Kidney (tissue), 14 donors: ENCODE measurements around the gene SLC30A4. TPM values are rescaled to one million over a fixed set of nuclear protein-coding genes. Genes with fewer than 3 reads are reported as not detected.

ENCODE experiments used
- DNase-seq, 5 donors: peaks; one replicate each; pipeline ENCODE4 v3.0.0-alpha.2; 2013 to 2020
- FAIRE-seq: peaks from 2 replicates; lab custom pipeline; 2012; peaks lifted over from hg19 to GRCh38; lab: Jason Lieb, UNC
- H3K27ac ChIP-seq, 2 donors: one replicate each; pipeline ENCODE4 v1.7.0; 2013; ENCODE audit warnings: low read depth in 2 of 2, low read length in 2 of 2, inconsistent platforms in 1 of 2
- H3K27me3 ChIP-seq: one replicate; pipeline ENCODE4 v1.7.1; 2013; ENCODE audit warnings: low read length, inconsistent platforms; ENCODE audit not compliant: control insufficient read depth, insufficient read depth
- H3K36me3 ChIP-seq, 3 donors: one replicate each; pipeline versions ENCODE4 v1.7.0 to v1.7.1; 2013; ENCODE audit warnings: low read length in 3 of 3, control low read depth in 1 of 3, inconsistent platforms in 1 of 3; ENCODE audit not compliant: insufficient read depth in 3 of 3, control insufficient read depth in 2 of 3
- H3K4me1 ChIP-seq, 3 donors: one replicate each; pipeline versions ENCODE4 v1.7.0 to v1.7.1; 2013; ENCODE audit warnings: low read length in 3 of 3, inconsistent platforms in 1 of 3, low read depth in 1 of 3; ENCODE audit not compliant: control insufficient read depth in 2 of 3, insufficient read depth in 2 of 3
- H3K4me3 ChIP-seq, 3 donors: one replicate each; pipeline versions ENCODE4 v1.7.0 to v1.8.1; 2013; ENCODE audit warnings: low read length in 3 of 3, control low read depth in 1 of 3, inconsistent platforms in 1 of 3
- H3K9ac ChIP-seq, 3 donors: one replicate each; pipeline versions ENCODE4 v1.7.0 to v1.7.1; 2013; ENCODE audit warnings: low read length in 3 of 3, control low read depth in 1 of 3, inconsistent platforms in 1 of 3
- H3K9me3 ChIP-seq, 3 donors: one replicate each; pipeline versions ENCODE4 v1.7.0 to v1.7.1; 2013; ENCODE audit warnings: low read length in 3 of 3, control low read depth in 1 of 3, inconsistent platforms in 1 of 3; ENCODE audit not compliant: control insufficient read depth in 2 of 3, insufficient read depth in 1 of 3
- intact Hi-C: fragments of 100-400 bp; cut with DNase I; formaldehyde crosslinking; loops from one replicate; pipeline ENCODE4 v1.11.1; 2022
- polyA plus RNA-seq: library from polyadenylated mRNA; stranded (reverse); fragments of 350-450 nt; fragmentation: Illumina TruSeq; extraction: RNeasy Lipid Tissue Mini Kit (QIAGEN cat#74804); gene quantifications from one replicate; pipeline ENCODE4 v1.2.3, GENCODE V29; 2014; ENCODE audit warnings: low read depth, low replicate concordance; ENCODE audit not compliant: insufficient read depth
- total RNA-seq: library from RNA; stranded (reverse); fragmentation: NEBNext Ultra II Directional; extraction: Animal tissue kit (Norgen Biotek cat#: 25700); gene quantifications from one replicate; pipeline ENCODE4 v1.2.1, GENCODE V29; 2021
- TF ChIP-seq, protein P1 (sequence below): IDR thresholded peaks from 3 replicates; pipeline ENCODE4 v1.5.1; 2012; ENCODE audit warnings: mild to moderate bottlenecking, moderate library complexity, borderline replicate concordance; ENCODE audit not compliant: insufficient read depth; ENCODE audit errors: extremely low read depth
- donor health status: control.
- donor health status: control.
- donor health status: control.
- donor health status: control.
- donor health status: control.
- donor health status: DM: yes; HTN: yes; CAD: no.
- donor health status: Normal renal cell carcinoma (clear cell type).

The SLC30A4 gene
- total and polyA plus RNA-seq, 2 donors from 2014 or later, result 3.1 to 7.4 TPM

DNA sequence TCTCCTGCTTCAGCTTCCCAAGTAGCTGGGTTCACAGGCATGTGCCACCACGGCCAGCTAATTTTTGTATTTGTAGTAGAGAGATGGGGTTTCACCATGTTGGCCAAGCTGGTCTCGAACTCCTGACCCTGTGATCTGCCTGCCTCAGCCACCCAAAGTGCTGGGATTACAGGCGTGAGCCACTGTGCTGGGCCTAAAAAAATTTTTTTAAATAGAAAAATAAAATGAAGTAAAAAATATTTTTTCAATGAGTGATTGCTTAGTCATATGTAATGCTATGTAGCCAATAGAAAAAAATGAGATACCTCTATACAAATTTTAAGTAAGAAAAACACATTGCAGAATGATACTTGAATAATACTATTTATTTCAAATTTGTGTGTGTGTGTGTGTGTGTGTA lies 27.9 kb upstream of the SLC30A4 start:
- DNase-seq (no peak), FAIRE-seq (no peak)
- H3K9me3 ChIP-seq, result no peaks in the 10 kb centered on the region
- no peak overlapping the region for H3K27ac ChIP-seq
- intact Hi-C loops, result no loop called here
- H3K4me3 ChIP-seq, result no peak overlapping the region
- H3K9ac ChIP-seq, result no peak overlapping the region
- H3K27me3 ChIP-seq, result no peaks in the 10 kb centered on the region
- no peaks in the 10 kb centered on the region for H3K36me3 ChIP-seq
- H3K4me1 ChIP-seq, result no peaks in the 10 kb centered on the region
- TF ChIP-seq, protein P1, sequence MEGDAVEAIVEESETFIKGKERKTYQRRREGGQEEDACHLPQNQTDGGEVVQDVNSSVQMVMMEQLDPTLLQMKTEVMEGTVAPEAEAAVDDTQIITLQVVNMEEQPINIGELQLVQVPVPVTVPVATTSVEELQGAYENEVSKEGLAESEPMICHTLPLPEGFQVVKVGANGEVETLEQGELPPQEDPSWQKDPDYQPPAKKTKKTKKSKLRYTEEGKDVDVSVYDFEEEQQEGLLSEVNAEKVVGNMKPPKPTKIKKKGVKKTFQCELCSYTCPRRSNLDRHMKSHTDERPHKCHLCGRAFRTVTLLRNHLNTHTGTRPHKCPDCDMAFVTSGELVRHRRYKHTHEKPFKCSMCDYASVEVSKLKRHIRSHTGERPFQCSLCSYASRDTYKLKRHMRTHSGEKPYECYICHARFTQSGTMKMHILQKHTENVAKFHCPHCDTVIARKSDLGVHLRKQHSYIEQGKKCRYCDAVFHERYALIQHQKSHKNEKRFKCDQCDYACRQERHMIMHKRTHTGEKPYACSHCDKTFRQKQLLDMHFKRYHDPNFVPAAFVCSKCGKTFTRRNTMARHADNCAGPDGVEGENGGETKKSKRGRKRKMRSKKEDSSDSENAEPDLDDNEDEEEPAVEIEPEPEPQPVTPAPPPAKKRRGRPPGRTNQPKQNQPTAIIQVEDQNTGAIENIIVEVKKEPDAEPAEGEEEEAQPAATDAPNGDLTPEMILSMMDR, result no peak

DNA sequence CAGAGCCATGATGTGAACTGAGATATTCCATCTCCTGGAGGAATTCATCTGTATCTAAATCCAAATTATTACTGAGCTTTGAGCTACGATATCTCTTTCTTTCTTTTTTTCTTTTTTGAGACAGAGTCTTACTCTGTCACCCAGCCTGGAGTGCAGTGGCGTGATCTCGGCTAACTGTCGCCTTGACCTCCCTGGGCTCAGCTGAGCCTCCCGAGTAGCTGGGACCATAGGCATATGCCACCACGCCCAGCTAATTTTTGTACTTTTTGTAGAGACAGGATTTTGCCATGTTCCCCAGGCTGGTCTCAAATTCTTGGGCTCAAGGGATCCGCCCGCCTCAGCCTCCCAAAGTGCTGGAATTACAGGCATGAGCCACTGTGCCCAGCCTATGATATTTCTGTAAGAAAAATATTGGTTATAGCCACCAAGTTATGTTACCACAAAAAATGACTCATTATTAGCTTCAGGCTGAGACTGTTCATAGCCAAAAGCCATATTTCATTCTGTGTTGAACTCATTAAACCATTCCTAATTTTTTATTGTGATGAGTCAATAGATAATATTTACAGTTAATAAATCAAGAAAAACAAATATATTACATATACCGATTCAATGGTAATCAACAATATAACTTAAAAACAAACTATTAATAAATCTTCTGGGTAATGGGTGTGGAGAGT lies 27.1 kb upstream of the SLC30A4 start:
- H3K36me3 ChIP-seq, result no peaks in the 10 kb centered on the region
- no peaks in the 10 kb centered on the region for H3K4me1 ChIP-seq
- DNase-seq (no peak), FAIRE-seq (no peak)
- no peak overlapping the region for H3K9ac ChIP-seq
- H3K27me3 ChIP-seq, result no peaks in the 10 kb centered on the region
- no peak overlapping the region for H3K27ac ChIP-seq
- intact Hi-C loops, result no loop called here
- no peaks in the 10 kb centered on the region for H3K9me3 ChIP-seq
- TF ChIP-seq, protein P1, result no peak
- H3K4me3 ChIP-seq, result no peak overlapping the region

DNA sequence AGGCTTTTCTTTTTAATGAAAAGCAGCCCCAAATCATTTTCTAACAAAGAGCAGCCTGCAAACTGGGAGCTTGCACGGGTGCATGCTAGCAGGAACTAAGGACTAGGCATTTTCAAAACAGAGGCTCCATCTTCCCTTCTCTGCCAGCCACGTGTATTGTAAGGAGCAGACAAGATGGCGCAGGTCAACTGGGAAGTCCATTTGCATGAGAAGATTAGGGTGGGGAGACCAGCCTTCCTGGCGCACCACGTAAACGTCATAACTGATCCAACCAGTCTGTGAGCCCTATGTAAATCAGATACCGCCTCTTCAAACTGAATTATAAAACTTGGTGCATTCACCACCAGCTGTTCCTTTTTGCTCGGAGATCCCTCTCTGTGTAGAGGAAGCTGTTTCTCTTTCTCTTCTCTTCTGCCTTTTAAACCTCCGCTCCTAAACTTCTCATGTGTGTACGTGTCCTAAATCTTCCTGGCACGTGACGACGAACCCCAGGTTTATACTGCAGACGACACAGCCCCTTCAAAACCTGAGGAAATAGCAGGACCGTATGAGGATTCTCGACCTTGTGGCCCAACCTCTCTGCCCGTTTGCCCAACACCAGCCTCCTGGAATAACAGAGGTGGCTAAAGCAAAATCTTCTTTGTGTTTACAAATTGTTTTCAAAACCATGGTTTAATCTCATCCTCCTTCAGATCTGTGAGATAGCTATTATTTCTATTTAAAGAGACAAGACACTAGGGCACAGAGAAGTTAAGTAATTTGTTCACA lies 26.4 kb upstream of the SLC30A4 start:
- no peaks in the 10 kb centered on the region for H3K4me1 ChIP-seq
- no peak overlapping the region for H3K9ac ChIP-seq
- H3K27me3 ChIP-seq, result no peaks in the 10 kb centered on the region
- H3K4me3 ChIP-seq, result no peak overlapping the region
- FAIRE-seq (no peak), DNase-seq (no peak)
- TF ChIP-seq, protein P1, result no peak
- intact Hi-C loops, result no loop called here
- H3K36me3 ChIP-seq, result no peaks in the 10 kb centered on the region
- no peak overlapping the region for H3K27ac ChIP-seq
- H3K9me3 ChIP-seq, result no peaks in the 10 kb centered on the region
